HG02642 (cell line): ENCODE data around the gene KRT38.

Source experiments
- ATAC-seq: cut with Tn5 transposase; IDR thresholded peaks from one replicate; pipeline ENCODE4 v1.9.1; 2021; ENCODE audit warnings: mild to moderate bottlenecking; ENCODE audit not compliant: unreplicated experiment, poor library complexity

The KRT38 gene

GRCh38 chr17:41440531-41441033, at the start of gene KRT38:
Gene KRT38 (minus strand): TSS chr17:41440983. CDS start chr17:41440921, 62 bp downstream.
- no peak for ATAC-seq

- no peak for ATAC-seq
Measured at GRCh38 chr17:41489531-41489930, 48.7 kb upstream of the KRT38 start, which contains the start of gene KRT36. Gene KRT36 (minus strand): TSS chr17:41489910. CDS start chr17:41489864, 46 bp downstream.

GRCh38 chr17:41486809-41487530, 46.2 kb upstream of the KRT38 start:
- no peak for ATAC-seq

- ATAC-seq = no peak
Measured at GRCh38 chr17:41486316-41486715, 45.5 kb upstream of the KRT38 start.

GRCh38 chr17:41484920-41485904, 44.4 kb upstream of the KRT38 start:
- no peak for ATAC-seq

- no peak for ATAC-seq
Measured at GRCh38 chr17:41483991-41484826, 43.4 kb upstream of the KRT38 start.

GRCh38 chr17:41483531-41483930, 42.7 kb upstream of the KRT38 start:
- ATAC-seq = no peak

- no peak for ATAC-seq
Measured at GRCh38 chr17:41481036-41481435, 40.3 kb upstream of the KRT38 start, which contains the start of gene KRT35. Gene KRT35 (minus strand): TSS chr17:41481151. CDS start chr17:41481097, 54 bp downstream.

GRCh38 chr17:41480581-41480980, 39.8 kb upstream of the KRT38 start:
- ATAC-seq = no peak

- ATAC-seq = no peak
Measured at GRCh38 chr17:41480136-41480535, 39.4 kb upstream of the KRT38 start.

GRCh38 chr17:41478237-41478636, 37.5 kb upstream of the KRT38 start:
- ATAC-seq = no peak

- no peak for ATAC-seq
Measured at GRCh38 chr17:41476866-41477815, 36.4 kb upstream of the KRT38 start.

- ATAC-seq = no peak
Measured at GRCh38 chr17:41475421-41475820, 34.6 kb upstream of the KRT38 start.

- no peak for ATAC-seq
Measured at GRCh38 chr17:41474863-41475262, 34.1 kb upstream of the KRT38 start.

GRCh38 chr17:41468346-41468745, 27.6 kb upstream of the KRT38 start:
- ATAC-seq = no peak

GRCh38 chr17:41467561-41467960, 26.8 kb upstream of the KRT38 start:
- no peak for ATAC-seq

GRCh38 chr17:41466988-41467387, 26.2 kb upstream of the KRT38 start, which contains the start of gene KRT32:
Gene KRT32 (minus strand): TSS chr17:41467386. CDS start chr17:41467325, 61 bp downstream.
- no peak for ATAC-seq

- no peak for ATAC-seq
Measured at GRCh38 chr17:41464682-41465081, 23.9 kb upstream of the KRT38 start.

- no peak for ATAC-seq
Measured at GRCh38 chr17:41464173-41464572, 23.4 kb upstream of the KRT38 start.
